Measurements from ENCODE around the gene SNX24.

Gene SNX24

GRCh38 chr5:123046222-123046621 lies 200.8 kb downstream of the SNX24 start:
- no peak for DNase-seq (ENCODE audit: low read depth)
- no peak for TF ChIP-seq MAX (IDR thresholded peaks at IDR 0.05; ENCODE audit: low read depth, low read length)
- no peak for TF ChIP-seq CTCF (IDR thresholded peaks at IDR 0.05; ENCODE audit: low read depth, low read length)
- TF ChIP-seq MYC (IDR thresholded peaks at IDR 0.05; ENCODE audit: low read depth, low read length), result no peak
- no peak for TF ChIP-seq POLR2A (IDR thresholded peaks at IDR 0.05; ENCODE audit: extremely low read depth, insufficient read length)
- no peak overlapping the region for H3K4me3 ChIP-seq (ENCODE audit: low read depth, low read length)

GRCh38 chr5:123047706-123048105 lies 202.3 kb downstream of the SNX24 start:
- no peak for DNase-seq (ENCODE audit: low read depth)
- TF ChIP-seq POLR2A (IDR thresholded peaks at IDR 0.05; ENCODE audit: extremely low read depth, insufficient read length) (no peak), MAX (IDR thresholded peaks at IDR 0.05; ENCODE audit: low read depth, low read length) (no peak), CTCF (IDR thresholded peaks at IDR 0.05; ENCODE audit: low read depth, low read length) (no peak), MYC (IDR thresholded peaks at IDR 0.05; ENCODE audit: low read depth, low read length) (no peak)
- H3K4me3 ChIP-seq (ENCODE audit: low read depth, low read length), result no peak overlapping the region

- DNase-seq (ENCODE audit: low read depth), result no peak
- TF ChIP-seq POLR2A (IDR thresholded peaks at IDR 0.05; ENCODE audit: extremely low read depth, insufficient read length) (no peak), MYC (IDR thresholded peaks at IDR 0.05; ENCODE audit: low read depth, low read length) (no peak), MAX (IDR thresholded peaks at IDR 0.05; ENCODE audit: low read depth, low read length) (no peak)
- no peak overlapping the region for H3K4me3 ChIP-seq (ENCODE audit: low read depth, low read length)
These were observed 205.8 kb downstream of the SNX24 start for GRCh38 chr5:123051206-123051605.

All from NB4 (cell line).